ENCODE data around the gene QKI. TPM values are rescaled to one million over a fixed set of nuclear protein-coding genes. Genes with fewer than 3 reads are reported as not detected.

QKI gene
- total and polyA plus RNA-seq, 2 of the 8 experiments (the other 6 are each of a cell fraction or from before 2014, with no cell fraction given), result 181 to 183 TPM

DNA sequence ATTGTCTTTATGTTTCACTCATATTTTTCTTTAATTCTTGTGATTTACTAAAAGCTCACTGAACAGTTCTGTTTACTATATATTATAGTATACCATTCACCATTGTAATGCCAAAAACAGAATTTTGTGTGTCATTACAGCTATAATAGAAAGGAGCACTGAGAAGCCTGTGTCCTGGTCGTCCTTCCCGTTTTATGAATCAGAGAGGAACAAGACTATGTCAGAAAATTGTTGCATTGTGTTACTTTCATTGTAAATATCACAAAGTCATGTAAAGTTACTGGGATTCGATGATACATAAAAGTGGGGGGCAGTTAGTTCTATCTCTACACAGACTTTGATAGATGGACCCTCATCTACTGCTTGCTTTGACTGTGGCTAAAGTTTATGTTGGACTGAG, 145.1 kb downstream of the QKI start (continued):
- TF ChIP-seq, protein P1, sequence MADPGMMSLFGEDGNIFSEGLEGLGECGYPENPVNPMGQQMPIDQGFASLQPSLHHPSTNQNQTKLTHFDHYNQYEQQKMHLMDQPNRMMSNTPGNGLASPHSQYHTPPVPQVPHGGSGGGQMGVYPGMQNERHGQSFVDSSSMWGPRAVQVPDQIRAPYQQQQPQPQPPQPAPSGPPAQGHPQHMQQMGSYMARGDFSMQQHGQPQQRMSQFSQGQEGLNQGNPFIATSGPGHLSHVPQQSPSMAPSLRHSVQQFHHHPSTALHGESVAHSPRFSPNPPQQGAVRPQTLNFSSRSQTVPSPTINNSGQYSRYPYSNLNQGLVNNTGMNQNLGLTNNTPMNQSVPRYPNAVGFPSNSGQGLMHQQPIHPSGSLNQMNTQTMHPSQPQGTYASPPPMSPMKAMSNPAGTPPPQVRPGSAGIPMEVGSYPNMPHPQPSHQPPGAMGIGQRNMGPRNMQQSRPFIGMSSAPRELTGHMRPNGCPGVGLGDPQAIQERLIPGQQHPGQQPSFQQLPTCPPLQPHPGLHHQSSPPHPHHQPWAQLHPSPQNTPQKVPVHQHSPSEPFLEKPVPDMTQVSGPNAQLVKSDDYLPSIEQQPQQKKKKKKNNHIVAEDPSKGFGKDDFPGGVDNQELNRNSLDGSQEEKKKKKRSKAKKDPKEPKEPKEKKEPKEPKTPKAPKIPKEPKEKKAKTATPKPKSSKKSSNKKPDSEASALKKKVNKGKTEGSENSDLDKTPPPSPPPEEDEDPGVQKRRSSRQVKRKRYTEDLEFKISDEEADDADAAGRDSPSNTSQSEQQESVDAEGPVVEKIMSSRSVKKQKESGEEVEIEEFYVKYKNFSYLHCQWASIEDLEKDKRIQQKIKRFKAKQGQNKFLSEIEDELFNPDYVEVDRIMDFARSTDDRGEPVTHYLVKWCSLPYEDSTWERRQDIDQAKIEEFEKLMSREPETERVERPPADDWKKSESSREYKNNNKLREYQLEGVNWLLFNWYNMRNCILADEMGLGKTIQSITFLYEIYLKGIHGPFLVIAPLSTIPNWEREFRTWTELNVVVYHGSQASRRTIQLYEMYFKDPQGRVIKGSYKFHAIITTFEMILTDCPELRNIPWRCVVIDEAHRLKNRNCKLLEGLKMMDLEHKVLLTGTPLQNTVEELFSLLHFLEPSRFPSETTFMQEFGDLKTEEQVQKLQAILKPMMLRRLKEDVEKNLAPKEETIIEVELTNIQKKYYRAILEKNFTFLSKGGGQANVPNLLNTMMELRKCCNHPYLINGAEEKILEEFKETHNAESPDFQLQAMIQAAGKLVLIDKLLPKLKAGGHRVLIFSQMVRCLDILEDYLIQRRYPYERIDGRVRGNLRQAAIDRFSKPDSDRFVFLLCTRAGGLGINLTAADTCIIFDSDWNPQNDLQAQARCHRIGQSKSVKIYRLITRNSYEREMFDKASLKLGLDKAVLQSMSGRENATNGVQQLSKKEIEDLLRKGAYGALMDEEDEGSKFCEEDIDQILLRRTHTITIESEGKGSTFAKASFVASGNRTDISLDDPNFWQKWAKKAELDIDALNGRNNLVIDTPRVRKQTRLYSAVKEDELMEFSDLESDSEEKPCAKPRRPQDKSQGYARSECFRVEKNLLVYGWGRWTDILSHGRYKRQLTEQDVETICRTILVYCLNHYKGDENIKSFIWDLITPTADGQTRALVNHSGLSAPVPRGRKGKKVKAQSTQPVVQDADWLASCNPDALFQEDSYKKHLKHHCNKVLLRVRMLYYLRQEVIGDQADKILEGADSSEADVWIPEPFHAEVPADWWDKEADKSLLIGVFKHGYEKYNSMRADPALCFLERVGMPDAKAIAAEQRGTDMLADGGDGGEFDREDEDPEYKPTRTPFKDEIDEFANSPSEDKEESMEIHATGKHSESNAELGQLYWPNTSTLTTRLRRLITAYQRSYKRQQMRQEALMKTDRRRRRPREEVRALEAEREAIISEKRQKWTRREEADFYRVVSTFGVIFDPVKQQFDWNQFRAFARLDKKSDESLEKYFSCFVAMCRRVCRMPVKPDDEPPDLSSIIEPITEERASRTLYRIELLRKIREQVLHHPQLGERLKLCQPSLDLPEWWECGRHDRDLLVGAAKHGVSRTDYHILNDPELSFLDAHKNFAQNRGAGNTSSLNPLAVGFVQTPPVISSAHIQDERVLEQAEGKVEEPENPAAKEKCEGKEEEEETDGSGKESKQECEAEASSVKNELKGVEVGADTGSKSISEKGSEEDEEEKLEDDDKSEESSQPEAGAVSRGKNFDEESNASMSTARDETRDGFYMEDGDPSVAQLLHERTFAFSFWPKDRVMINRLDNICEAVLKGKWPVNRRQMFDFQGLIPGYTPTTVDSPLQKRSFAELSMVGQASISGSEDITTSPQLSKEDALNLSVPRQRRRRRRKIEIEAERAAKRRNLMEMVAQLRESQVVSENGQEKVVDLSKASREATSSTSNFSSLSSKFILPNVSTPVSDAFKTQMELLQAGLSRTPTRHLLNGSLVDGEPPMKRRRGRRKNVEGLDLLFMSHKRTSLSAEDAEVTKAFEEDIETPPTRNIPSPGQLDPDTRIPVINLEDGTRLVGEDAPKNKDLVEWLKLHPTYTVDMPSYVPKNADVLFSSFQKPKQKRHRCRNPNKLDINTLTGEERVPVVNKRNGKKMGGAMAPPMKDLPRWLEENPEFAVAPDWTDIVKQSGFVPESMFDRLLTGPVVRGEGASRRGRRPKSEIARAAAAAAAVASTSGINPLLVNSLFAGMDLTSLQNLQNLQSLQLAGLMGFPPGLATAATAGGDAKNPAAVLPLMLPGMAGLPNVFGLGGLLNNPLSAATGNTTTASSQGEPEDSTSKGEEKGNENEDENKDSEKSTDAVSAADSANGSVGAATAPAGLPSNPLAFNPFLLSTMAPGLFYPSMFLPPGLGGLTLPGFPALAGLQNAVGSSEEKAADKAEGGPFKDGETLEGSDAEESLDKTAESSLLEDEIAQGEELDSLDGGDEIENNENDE (IDR thresholded peaks at IDR 0.05; ENCODE audit: insufficient replicate concordance, low read length), result no peak
- TF ChIP-seq TAF7 (optimal IDR thresholded peaks at IDR 0.05; ENCODE audit: borderline replicate concordance, low read depth, low read length) (no peak), CBX5 (IDR thresholded peaks at IDR 0.05; ENCODE audit: low read depth, low read length) (no peak), TBP (IDR thresholded peaks at IDR 0.05; ENCODE audit: low read depth, low read length) (no peak), POLR2AphosphoS5 (IDR thresholded peaks at IDR 0.05; ENCODE audit: low read depth, low read length) (no peak), RNF2 (IDR thresholded peaks at IDR 0.05; ENCODE audit: borderline replicate concordance, low read depth, low read length, missing control alignments, poor library complexity, severe bottlenecking) (no peak), SP1 (IDR thresholded peaks at IDR 0.05; ENCODE audit: low read depth, low read length) (no peak), RBBP5 (IDR thresholded peaks at IDR 0.05; ENCODE audit: borderline replicate concordance, low read depth, low read length) (no peak), USF2 (IDR thresholded peaks at IDR 0.05; ENCODE audit: low read length) (no peak), ASH2L (IDR thresholded peaks at IDR 0.05; ENCODE audit: low read length) (no peak), FOSL1 (IDR thresholded peaks at IDR 0.05; ENCODE audit: insufficient read depth, low read depth, low read length) (no peak)
